SK-N-SH (cell line): Measurements from ENCODE around the gene SPINK1. TPM values are rescaled to one million over a fixed set of nuclear protein-coding genes. Genes with fewer than 3 reads are reported as not detected.

ENCODE experiments used
- CTCF ChIA-PET: fragments of 300-600, 350-600 bp; formaldehyde crosslinking; extraction: SDS; loops from one replicate; lab custom pipeline; 2021; lab: Yijun Ruan, JAX
- POLR2A ChIA-PET: fragments of 350-600 bp; sonication (Branson Sonifier 250); formaldehyde crosslinking; extraction: SDS; loops from one replicate; lab custom pipeline; 2020; ENCODE audit warnings: antibody characterized with exemption, inconsistent platforms; lab: Yijun Ruan, JAX
- DNase-seq: peaks from one replicate; pipeline ENCODE4 v3.0.0; 2012
- H2AFZ ChIP-seq: fragments of 200-600 bp; sonication (generic); 2 replicates; pipeline ENCODE4 v1.8.1; 2016; ENCODE audit warnings: antibody characterized with exemption, mild to moderate bottlenecking, low read depth
- H3F3A ChIP-seq: fragments of 200-600 bp; sonication (generic); replicated peaks from 2 replicates; pipeline ENCODE3; 2016; ENCODE audit warnings: antibody characterized with exemption, mild to moderate bottlenecking; ENCODE audit not compliant: insufficient read depth
- H3K27ac ChIP-seq, 2 experiments: fragments of 200-500 bp in 1 of 2; fragments of 200-600 bp in 1 of 2; sonication (Bioruptor generic) in 1 of 2; sonication (generic), shearing (Covaris generic) in 1 of 2; 2 replicates each; pipeline versions ENCODE4 v1.5.1 to v1.6.1; 2014 to 2016; ENCODE audit warnings: low read depth in 2 of 2, inconsistent platforms in 1 of 2, low read length in 1 of 2, mild to moderate bottlenecking in 1 of 2, mixed read lengths in 1 of 2
- H3K27me3 ChIP-seq: fragments of 200-600 bp; sonication (generic), shearing (Covaris generic); 2 replicates; pipeline ENCODE4 v1.6.1; 2016; ENCODE audit warnings: mixed run types; ENCODE audit not compliant: insufficient read depth
- H3K36me3 ChIP-seq, 2 experiments: fragments of 200-500 bp in 1 of 2; fragments of 200-600 bp in 1 of 2; sonication (Bioruptor generic) in 1 of 2; sonication (generic) in 1 of 2; replicated peaks in 1 of 2; 2 replicates each; pipeline versions ENCODE3 to v1.5.1; 2014 to 2016; ENCODE audit warnings: low read length in 1 of 2, mild to moderate bottlenecking in 1 of 2; ENCODE audit not compliant: insufficient read depth in 2 of 2, control insufficient read depth in 1 of 2
- H3K4me1 ChIP-seq, 2 experiments: fragments of 200-500 bp in 1 of 2; fragments of 200-600 bp in 1 of 2; sonication (Bioruptor generic) in 1 of 2; sonication (generic), shearing (Covaris generic) in 1 of 2; 2 replicates each; pipeline versions ENCODE4 v1.5.1 to v1.6.1; 2014 to 2016; ENCODE audit warnings: low read depth in 1 of 2, low read length in 1 of 2, mixed run types in 1 of 2; ENCODE audit not compliant: insufficient read depth in 2 of 2, control insufficient read depth in 1 of 2
- H3K4me2 ChIP-seq: fragments of 200-600 bp; sonication (generic), shearing (Covaris generic); 2 replicates; pipeline ENCODE4 v1.6.1; 2017; ENCODE audit warnings: mixed run types
- H3K4me3 ChIP-seq, 2 experiments: fragments of 200-500 bp in 1 of 2; fragments of 200-600 bp in 1 of 2; sonication (Bioruptor generic) in 1 of 2; sonication (generic), shearing (Covaris generic) in 1 of 2; 2 replicates each; pipeline versions ENCODE4 v1.5.1 to v1.8.1; 2014 to 2016; ENCODE audit warnings: low read depth in 2 of 2, inconsistent platforms in 1 of 2, low read length in 1 of 2, mild to moderate bottlenecking in 1 of 2, mixed read lengths in 1 of 2, moderate library complexity in 1 of 2
- H3K79me2 ChIP-seq: fragments of 200-600 bp; sonication (generic); 2 replicates; pipeline ENCODE4 v1.8.1; 2017; ENCODE audit warnings: mild to moderate bottlenecking; ENCODE audit not compliant: insufficient read depth
- H3K9ac ChIP-seq: fragments of 200-600 bp; sonication (generic); 2 replicates; pipeline ENCODE4 v1.6.1; 2017; ENCODE audit warnings: mixed run types
- H3K9me2 ChIP-seq: fragments of 200-600 bp; sonication (generic); 2 replicates; pipeline ENCODE4 v1.6.1; 2017; ENCODE audit warnings: mixed run types
- H3K9me3 ChIP-seq: fragments of 200-600 bp; sonication (generic); 2 replicates; pipeline ENCODE4 v1.6.1; 2017; ENCODE audit warnings: mixed run types, mild to moderate bottlenecking, moderate library complexity
- H4K20me1 ChIP-seq: fragments of 200-600 bp; sonication (generic); 2 replicates; pipeline ENCODE4 v1.6.1; 2017; ENCODE audit warnings: mild to moderate bottlenecking, mixed run types; ENCODE audit not compliant: insufficient read depth
- CTCF ChIP-seq: fragments of 200-600 bp; sonication (generic); IDR thresholded peaks from 2 replicates; pipeline ENCODE4 v1.6.1; 2017; ENCODE audit warnings: antibody characterized with exemption, mild to moderate bottlenecking, moderate library complexity
- ELF1 ChIP-seq: IDR thresholded peaks from 2 replicates; pipeline ENCODE4 v1.4.0; 2012
- FOSL2 ChIP-seq: IDR thresholded peaks from 2 replicates; pipeline ENCODE4 v1.4.0; 2012; ENCODE audit warnings: low read depth, mild to moderate bottlenecking, moderate library complexity, borderline replicate concordance
- GATA2 ChIP-seq: sonication (generic); formaldehyde crosslinking; IDR thresholded peaks from 2 replicates; pipeline ENCODE4 v1.5.0; 2020; ENCODE audit warnings: mild to moderate bottlenecking, missing genetic modification reagents
- IRF3 ChIP-seq: fragments of 150-350 bp; IDR thresholded peaks from 2 replicates; pipeline ENCODE4 v1.6.1; 2016; ENCODE audit warnings: mild to moderate bottlenecking, low read depth, low read length
- JUND ChIP-seq: IDR thresholded peaks from 2 replicates; pipeline ENCODE4 v1.4.0; 2012
- MAX ChIP-seq: IDR thresholded peaks from 2 replicates; pipeline ENCODE4 v1.4.0; 2012; ENCODE audit warnings: low read depth
- MXI1 ChIP-seq: IDR thresholded peaks from 2 replicates; pipeline ENCODE4 v1.6.1; 2012; ENCODE audit warnings: mild to moderate bottlenecking, low read depth, low read length, improper control_type of control experiment
- NRF1 ChIP-seq: IDR thresholded peaks from 2 replicates; pipeline ENCODE4 v1.6.1; 2012; ENCODE audit warnings: low read depth, mild to moderate bottlenecking, low read length
- POLR2AphosphoS5 ChIP-seq: IDR thresholded peaks from 2 replicates; pipeline ENCODE4 v1.6.1; 2012; ENCODE audit warnings: low read depth, low read length
- RAD21 ChIP-seq: IDR thresholded peaks from 2 replicates; pipeline ENCODE4 v1.6.1; 2012; ENCODE audit warnings: mild to moderate bottlenecking, low read length
- RCOR1 ChIP-seq: fragments of 150-350 bp; IDR thresholded peaks from 2 replicates; pipeline ENCODE4 v1.6.1; 2017; ENCODE audit warnings: antibody characterized with exemption, low read length
- RFX5 ChIP-seq: IDR thresholded peaks from 2 replicates; pipeline ENCODE4 v1.6.1; 2012; ENCODE audit warnings: mild to moderate bottlenecking, improper control_type of control experiment, low read length
- SMC3 ChIP-seq: IDR thresholded peaks from 2 replicates; pipeline ENCODE4 v1.6.1; 2012; ENCODE audit warnings: low read depth, low read length, improper control_type of control experiment
- TAF1 ChIP-seq: IDR thresholded peaks from 2 replicates; pipeline ENCODE4 v1.6.1; 2012; ENCODE audit warnings: low read depth, mild to moderate bottlenecking, low read length, moderate library complexity, borderline replicate concordance
- TCF12 ChIP-seq: IDR thresholded peaks from 2 replicates; pipeline ENCODE4 v1.4.0; 2012
- USF2 ChIP-seq: fragments of 150-350 bp; IDR thresholded peaks from 2 replicates; pipeline ENCODE4 v1.6.1; 2017; ENCODE audit warnings: antibody characterized with exemption, low read length, low read depth, borderline replicate concordance
- WGBS: methylation state at CpG from one replicate; pipeline ENCODE4 v1.1.6; 2017; ENCODE audit warnings: low lambda C conversion rate; 5-methylcytosine and 5-hydroxymethylcytosine counted together
- polyA plus RNA-seq, 3 experiments: library from polyadenylated mRNA; depleted of rRNA; stranded (reverse); fragments of >200 nt; gene quantifications; 2 replicates each; pipeline ENCODE4 v1.2.3, GENCODE V29; 2012

SPINK1 gene
- polyA plus RNA-seq (2012; rRNA removed) = not detected in 2 replicates
- polyA plus RNA-seq (2012; cell fraction: cytosol; rRNA removed) = not detected in 2 replicates
- polyA plus RNA-seq (2012; cell fraction: nucleus; rRNA removed) = not detected in 2 replicates

- no peak within 1 kb of the TSS for H3K4me3 ChIP-seq
- H3K27ac ChIP-seq = no peak within 1 kb of the TSS
- no peak within 1 kb of the TSS for H2AFZ ChIP-seq
- no peaks in the 10 kb centered on the region for H3K9me3 ChIP-seq
- no peak for DNase-seq
- H3K36me3 ChIP-seq = no peaks in the 10 kb centered on the region
- CTCF ChIA-PET = interaction anchor here (2.5 to 4.1 kb wide), 2 partner anchors 8 to 204 kb away, joined by 8 to 35 read pairs; no protein-coding TSS in a partner anchor
- no peak within 1 kb of the TSS for H3K4me2 ChIP-seq
- no peaks in the 10 kb centered on the region for H3K27me3 ChIP-seq
- no peaks in the 10 kb centered on the region for H3K79me2 ChIP-seq
- no peaks in the 10 kb centered on the region; a peak in 1 of 4 replicates for H3K4me1 ChIP-seq
- no peaks in the 10 kb centered on the region for H4K20me1 ChIP-seq
- no peaks in the 10 kb centered on the region for H3K9me2 ChIP-seq
- TF ChIP-seq CTCF (no peak), POLR2AphosphoS5 (no peak), NRF1 (no peak), TCF12 (no peak), FOSL2 (no peak), MXI1 (no peak), IRF3 (no peak), RFX5 (no peak), USF2 (no peak), MAX (no peak), JUND (no peak), ELF1 (no peak), SMC3 (no peak), GATA2 (CRISPR knock-in tag) (no peak), RAD21 (no peak), RCOR1 (no peak), TAF1 (no peak)
- no peaks in the 10 kb centered on the region for H3F3A ChIP-seq
- POLR2A ChIA-PET = no interaction called here
- H3K9ac ChIP-seq = no peak within 1 kb of the TSS
- WGBS = 90% methylated on average over 3 of the region's 3 CpGs
These were observed at the start of gene SPINK1 for GRCh38 chr5:147831465-147831864. TSS of gene SPINK1 (minus strand) at chr5:147831671. CDS start at chr5:147831577, 94 bp downstream.
